HEK293 (cell line): Measurements from ENCODE around the gene SLC35F6.

Source experiments
- MYNN ChIP-seq: fragments of 450-650 bp; formaldehyde crosslinking; IDR thresholded peaks from 2 replicates; pipeline ENCODE4 v1.5.1; 2016; ENCODE audit warnings: missing biosample characterization, missing genetic modification characterization, borderline replicate concordance
- ZBTB48 ChIP-seq: fragments of 450-650 bp; formaldehyde crosslinking; IDR thresholded peaks from 2 replicates; pipeline ENCODE4 v1.5.1; 2016; ENCODE audit warnings: missing biosample characterization, missing genetic modification characterization
- TF ChIP-seq, protein P1 (sequence below): fragments of 450-650 bp; formaldehyde crosslinking; IDR thresholded peaks from 2 replicates; pipeline ENCODE4 v1.5.1; 2016; ENCODE audit warnings: missing biosample characterization, missing genetic modification characterization
- TF ChIP-seq, protein P2 (sequence below): fragments of 450-650 bp; formaldehyde crosslinking; IDR thresholded peaks from 2 replicates; pipeline ENCODE4 v1.5.1; 2016; ENCODE audit warnings: missing biosample characterization, missing genetic modification characterization
- TF ChIP-seq, protein P3 (sequence below): fragments of 450-650 bp; formaldehyde crosslinking; IDR thresholded peaks from 2 replicates; pipeline ENCODE4 v1.5.1; 2017; ENCODE audit warnings: missing biosample characterization, missing genetic modification characterization

DNA sequence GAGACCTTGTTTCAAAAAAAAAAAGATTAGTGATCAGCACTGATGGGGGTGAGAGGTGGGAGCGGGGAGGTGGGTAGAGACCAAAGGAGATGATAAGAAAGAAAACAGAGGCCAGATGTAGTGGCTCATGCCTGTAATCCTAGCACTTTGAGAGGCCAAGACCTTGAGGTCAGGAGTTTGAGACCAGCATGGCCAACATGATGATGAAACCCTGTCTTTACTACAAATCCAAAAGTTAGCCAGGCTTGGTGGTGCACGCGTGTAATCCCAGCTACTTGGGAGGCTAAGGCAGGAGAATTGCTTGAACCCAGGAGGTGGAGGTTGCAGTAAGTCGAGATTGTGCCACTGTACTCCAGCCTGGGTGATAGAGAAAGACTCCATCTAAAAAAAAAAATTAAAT is 9.5 kb upstream of the SLC35F6 start:
- TF ChIP-seq, protein P1, sequence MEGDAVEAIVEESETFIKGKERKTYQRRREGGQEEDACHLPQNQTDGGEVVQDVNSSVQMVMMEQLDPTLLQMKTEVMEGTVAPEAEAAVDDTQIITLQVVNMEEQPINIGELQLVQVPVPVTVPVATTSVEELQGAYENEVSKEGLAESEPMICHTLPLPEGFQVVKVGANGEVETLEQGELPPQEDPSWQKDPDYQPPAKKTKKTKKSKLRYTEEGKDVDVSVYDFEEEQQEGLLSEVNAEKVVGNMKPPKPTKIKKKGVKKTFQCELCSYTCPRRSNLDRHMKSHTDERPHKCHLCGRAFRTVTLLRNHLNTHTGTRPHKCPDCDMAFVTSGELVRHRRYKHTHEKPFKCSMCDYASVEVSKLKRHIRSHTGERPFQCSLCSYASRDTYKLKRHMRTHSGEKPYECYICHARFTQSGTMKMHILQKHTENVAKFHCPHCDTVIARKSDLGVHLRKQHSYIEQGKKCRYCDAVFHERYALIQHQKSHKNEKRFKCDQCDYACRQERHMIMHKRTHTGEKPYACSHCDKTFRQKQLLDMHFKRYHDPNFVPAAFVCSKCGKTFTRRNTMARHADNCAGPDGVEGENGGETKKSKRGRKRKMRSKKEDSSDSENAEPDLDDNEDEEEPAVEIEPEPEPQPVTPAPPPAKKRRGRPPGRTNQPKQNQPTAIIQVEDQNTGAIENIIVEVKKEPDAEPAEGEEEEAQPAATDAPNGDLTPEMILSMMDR (tag by site-specific recombination): no peak
- TF ChIP-seq, protein P2, sequence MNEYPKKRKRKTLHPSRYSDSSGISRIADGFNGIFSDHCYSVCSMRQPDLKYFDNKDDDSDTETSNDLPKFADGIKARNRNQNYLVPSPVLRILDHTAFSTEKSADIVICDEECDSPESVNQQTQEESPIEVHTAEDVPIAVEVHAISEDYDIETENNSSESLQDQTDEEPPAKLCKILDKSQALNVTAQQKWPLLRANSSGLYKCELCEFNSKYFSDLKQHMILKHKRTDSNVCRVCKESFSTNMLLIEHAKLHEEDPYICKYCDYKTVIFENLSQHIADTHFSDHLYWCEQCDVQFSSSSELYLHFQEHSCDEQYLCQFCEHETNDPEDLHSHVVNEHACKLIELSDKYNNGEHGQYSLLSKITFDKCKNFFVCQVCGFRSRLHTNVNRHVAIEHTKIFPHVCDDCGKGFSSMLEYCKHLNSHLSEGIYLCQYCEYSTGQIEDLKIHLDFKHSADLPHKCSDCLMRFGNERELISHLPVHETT (tag by site-specific recombination): no peak
- TF ChIP-seq MYNN (no peak), ZBTB48 (tag by site-specific recombination) (no peak)
- TF ChIP-seq, protein P3, sequence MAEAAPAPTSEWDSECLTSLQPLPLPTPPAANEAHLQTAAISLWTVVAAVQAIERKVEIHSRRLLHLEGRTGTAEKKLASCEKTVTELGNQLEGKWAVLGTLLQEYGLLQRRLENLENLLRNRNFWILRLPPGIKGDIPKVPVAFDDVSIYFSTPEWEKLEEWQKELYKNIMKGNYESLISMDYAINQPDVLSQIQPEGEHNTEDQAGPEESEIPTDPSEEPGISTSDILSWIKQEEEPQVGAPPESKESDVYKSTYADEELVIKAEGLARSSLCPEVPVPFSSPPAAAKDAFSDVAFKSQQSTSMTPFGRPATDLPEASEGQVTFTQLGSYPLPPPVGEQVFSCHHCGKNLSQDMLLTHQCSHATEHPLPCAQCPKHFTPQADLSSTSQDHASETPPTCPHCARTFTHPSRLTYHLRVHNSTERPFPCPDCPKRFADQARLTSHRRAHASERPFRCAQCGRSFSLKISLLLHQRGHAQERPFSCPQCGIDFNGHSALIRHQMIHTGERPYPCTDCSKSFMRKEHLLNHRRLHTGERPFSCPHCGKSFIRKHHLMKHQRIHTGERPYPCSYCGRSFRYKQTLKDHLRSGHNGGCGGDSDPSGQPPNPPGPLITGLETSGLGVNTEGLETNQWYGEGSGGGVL (tag by site-specific recombination): no peak
